ENCODE data around the gene LGR4. TPM values are rescaled to one million over a fixed set of nuclear protein-coding genes. Genes with fewer than 3 reads are reported as not detected.

Gene LGR4
- total RNA-seq, 1 donor from 2014 or later, result 3.0 TPM

- H3K27ac Mint-ChIP-seq, result no peak overlapping the region
- intact Hi-C loops (cut with micrococcal nuclease), result no loop called here
- ATAC-seq (ENCODE audit: low read depth) (no peak), DNase-seq (no peak)
- no peaks in the 10 kb centered on the region for H3K27me3 Mint-ChIP-seq
- H3K36me3 Mint-ChIP-seq (ENCODE audit: low read depth), result peaks cover 5% of the 10 kb centered on the region
- H3K4me3 Mint-ChIP-seq, result no peak overlapping the region
- no peaks in the 10 kb centered on the region for H3K9me3 Mint-ChIP-seq
- ChIA-PET CTCF (no interaction called here), POLR2A (no interaction called here)
- no peak for TF ChIP-seq CTCF (IDR thresholded peaks at IDR 0.05)
- H3K4me1 Mint-ChIP-seq, result no peaks in the 10 kb centered on the region
Observed at GRCh38 chr11:27353593-27354358, 118.8 kb downstream of the LGR4 start.

- Mint-ChIP-seq H3K36me3 (ENCODE audit: low read depth) (peaks cover 5% of the 10 kb centered on the region), H3K27ac (no peak overlapping the region), H3K27me3 (no peaks in the 10 kb centered on the region), H3K4me3 (no peak overlapping the region), H3K9me3 (no peaks in the 10 kb centered on the region), H3K4me1 (no peaks in the 10 kb centered on the region)
- ATAC-seq (ENCODE audit: low read depth) (no peak), DNase-seq (no peak)
- TF ChIP-seq CTCF (IDR thresholded peaks at IDR 0.05), result no peak
- CTCF ChIA-PET, result no interaction called here
- POLR2A ChIA-PET, result interaction anchor here (0.7 kb wide), 1 partner anchor 23 kb away, joined by 3 read pairs; no protein-coding TSS in a partner anchor
- intact Hi-C loops (cut with micrococcal nuclease), result no loop called here
Observed at GRCh38 chr11:27352781-27353180, 119.8 kb downstream of the LGR4 start.

GRCh38 chr11:27350511-27350910, 122.1 kb downstream of the LGR4 start:
- DNase-seq (no peak), ATAC-seq (ENCODE audit: low read depth) (no peak)
- intact Hi-C loops (cut with micrococcal nuclease), result no loop called here
- H3K36me3 Mint-ChIP-seq (ENCODE audit: low read depth), result peaks cover 5% of the 10 kb centered on the region
- ChIA-PET POLR2A (no interaction called here), CTCF (no interaction called here)
- no peaks in the 10 kb centered on the region for H3K27me3 Mint-ChIP-seq
- no peaks in the 10 kb centered on the region for H3K4me1 Mint-ChIP-seq
- no peak overlapping the region for H3K27ac Mint-ChIP-seq
- H3K9me3 Mint-ChIP-seq, result no peaks in the 10 kb centered on the region
- no peak overlapping the region for H3K4me3 Mint-ChIP-seq
- TF ChIP-seq CTCF (IDR thresholded peaks at IDR 0.05), result no peak

GRCh38 chr11:27349919-27350318, 122.7 kb downstream of the LGR4 start:
- Mint-ChIP-seq H3K27me3 (no peaks in the 10 kb centered on the region), H3K9me3 (no peaks in the 10 kb centered on the region), H3K4me3 (no peak overlapping the region), H3K27ac (no peak overlapping the region), H3K4me1 (no peaks in the 10 kb centered on the region), H3K36me3 (ENCODE audit: low read depth) (peaks cover 5% of the 10 kb centered on the region)
- ChIA-PET POLR2A (no interaction called here), CTCF (no interaction called here)
- DNase-seq (no peak), ATAC-seq (ENCODE audit: low read depth) (no peak)
- intact Hi-C loops (cut with micrococcal nuclease), result no loop called here
- TF ChIP-seq CTCF (IDR thresholded peaks at IDR 0.05), result no peak

- no peak for TF ChIP-seq CTCF (IDR thresholded peaks at IDR 0.05)
- no peak overlapping the region for H3K4me3 Mint-ChIP-seq
- no peak for ATAC-seq (ENCODE audit: low read depth)
- no peaks in the 10 kb centered on the region for H3K9me3 Mint-ChIP-seq
- H3K36me3 Mint-ChIP-seq (ENCODE audit: low read depth), result peaks cover 5% of the 10 kb centered on the region
- no peak overlapping the region for H3K27ac Mint-ChIP-seq
- ChIA-PET CTCF (no interaction called here), POLR2A (no interaction called here)
- intact Hi-C loops (cut with micrococcal nuclease), result no loop called here
- H3K4me1 Mint-ChIP-seq, result no peaks in the 10 kb centered on the region
- no peaks in the 10 kb centered on the region for H3K27me3 Mint-ChIP-seq
- no peak for DNase-seq
Observed at GRCh38 chr11:27348340-27348873, 124.2 kb downstream of the LGR4 start.
